Measurements from ENCODE around the gene PTP4A2.

DNA sequence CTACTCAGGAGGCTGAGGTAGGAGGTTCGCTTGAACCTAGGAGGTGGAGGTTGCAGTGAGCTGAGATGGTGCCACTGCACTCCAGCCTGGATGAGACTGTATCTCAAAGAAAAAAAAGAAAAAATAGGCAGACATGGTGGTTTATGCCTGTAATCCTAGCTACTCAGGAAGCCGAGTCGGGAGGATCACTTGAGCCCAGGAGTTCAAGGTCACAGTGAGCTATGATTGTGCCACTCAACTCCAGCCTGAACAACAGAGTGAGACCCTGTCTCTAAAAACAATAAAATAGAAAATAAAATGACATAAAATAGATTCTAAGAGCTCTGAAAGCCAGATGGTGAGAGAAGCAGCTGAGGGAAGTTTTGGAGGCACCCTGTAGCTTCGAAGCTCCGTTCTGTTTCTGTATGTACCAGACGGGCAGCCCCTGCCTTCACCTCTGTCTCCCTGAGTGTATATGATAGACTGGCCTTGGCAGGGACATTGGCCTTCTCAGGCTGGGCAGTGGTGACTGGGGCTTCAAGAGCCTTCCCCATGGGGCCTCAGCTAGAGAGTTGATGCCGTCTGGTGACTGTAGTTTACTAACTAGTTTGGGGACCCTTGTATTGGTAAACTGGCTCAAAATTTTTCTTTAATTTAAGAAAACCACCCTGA is 68.0 kb downstream of the PTP4A2 start:
- no peak for TF ChIP-seq EZH2 (IDR thresholded peaks at IDR 0.05; ENCODE audit: borderline replicate concordance, low read depth, low read length, severe bottlenecking)
- TF ChIP-seq, protein P1, sequence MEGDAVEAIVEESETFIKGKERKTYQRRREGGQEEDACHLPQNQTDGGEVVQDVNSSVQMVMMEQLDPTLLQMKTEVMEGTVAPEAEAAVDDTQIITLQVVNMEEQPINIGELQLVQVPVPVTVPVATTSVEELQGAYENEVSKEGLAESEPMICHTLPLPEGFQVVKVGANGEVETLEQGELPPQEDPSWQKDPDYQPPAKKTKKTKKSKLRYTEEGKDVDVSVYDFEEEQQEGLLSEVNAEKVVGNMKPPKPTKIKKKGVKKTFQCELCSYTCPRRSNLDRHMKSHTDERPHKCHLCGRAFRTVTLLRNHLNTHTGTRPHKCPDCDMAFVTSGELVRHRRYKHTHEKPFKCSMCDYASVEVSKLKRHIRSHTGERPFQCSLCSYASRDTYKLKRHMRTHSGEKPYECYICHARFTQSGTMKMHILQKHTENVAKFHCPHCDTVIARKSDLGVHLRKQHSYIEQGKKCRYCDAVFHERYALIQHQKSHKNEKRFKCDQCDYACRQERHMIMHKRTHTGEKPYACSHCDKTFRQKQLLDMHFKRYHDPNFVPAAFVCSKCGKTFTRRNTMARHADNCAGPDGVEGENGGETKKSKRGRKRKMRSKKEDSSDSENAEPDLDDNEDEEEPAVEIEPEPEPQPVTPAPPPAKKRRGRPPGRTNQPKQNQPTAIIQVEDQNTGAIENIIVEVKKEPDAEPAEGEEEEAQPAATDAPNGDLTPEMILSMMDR (IDR thresholded peaks at IDR 0.05; ENCODE audit: borderline replicate concordance, extremely low read depth, low read length, poor library complexity, severe bottlenecking), result no peak

All from DND-41 (cell line).